ENCODE results near the gene CSTF2.

The CSTF2 gene

GRCh38 chrX:100868273-100868672 is 48.1 kb downstream of the CSTF2 start:
- no peak overlapping the region for H3K4me3 ChIP-seq (ENCODE audit: low read depth in 1 of 2, low read length in 2 of 2)
- ATAC-seq (ENCODE audit: insufficient read depth, low read depth) (no peak), DNase-seq (no peak)
- no peak overlapping the region for H3K9ac ChIP-seq (ENCODE audit: low read depth, low read length)
- no peaks in the 10 kb centered on the region for H3K9me3 ChIP-seq (ENCODE audit: insufficient read depth, low read length, severe bottlenecking)
- H4K20me1 ChIP-seq (ENCODE audit: insufficient read depth, low read length), result no peaks in the 10 kb centered on the region
- no peaks in the 10 kb centered on the region for H3K36me3 ChIP-seq (ENCODE audit: insufficient read depth, low read length)
- no peak overlapping the region for H2AFZ ChIP-seq (ENCODE audit: low read depth, low read length)
- TF ChIP-seq, protein P1, sequence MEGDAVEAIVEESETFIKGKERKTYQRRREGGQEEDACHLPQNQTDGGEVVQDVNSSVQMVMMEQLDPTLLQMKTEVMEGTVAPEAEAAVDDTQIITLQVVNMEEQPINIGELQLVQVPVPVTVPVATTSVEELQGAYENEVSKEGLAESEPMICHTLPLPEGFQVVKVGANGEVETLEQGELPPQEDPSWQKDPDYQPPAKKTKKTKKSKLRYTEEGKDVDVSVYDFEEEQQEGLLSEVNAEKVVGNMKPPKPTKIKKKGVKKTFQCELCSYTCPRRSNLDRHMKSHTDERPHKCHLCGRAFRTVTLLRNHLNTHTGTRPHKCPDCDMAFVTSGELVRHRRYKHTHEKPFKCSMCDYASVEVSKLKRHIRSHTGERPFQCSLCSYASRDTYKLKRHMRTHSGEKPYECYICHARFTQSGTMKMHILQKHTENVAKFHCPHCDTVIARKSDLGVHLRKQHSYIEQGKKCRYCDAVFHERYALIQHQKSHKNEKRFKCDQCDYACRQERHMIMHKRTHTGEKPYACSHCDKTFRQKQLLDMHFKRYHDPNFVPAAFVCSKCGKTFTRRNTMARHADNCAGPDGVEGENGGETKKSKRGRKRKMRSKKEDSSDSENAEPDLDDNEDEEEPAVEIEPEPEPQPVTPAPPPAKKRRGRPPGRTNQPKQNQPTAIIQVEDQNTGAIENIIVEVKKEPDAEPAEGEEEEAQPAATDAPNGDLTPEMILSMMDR (IDR thresholded peaks at IDR 0.05; ENCODE audit: borderline replicate concordance, extremely low read depth, low read length, poor library complexity, severe bottlenecking), result no peak
- TF ChIP-seq EZH2 (IDR thresholded peaks at IDR 0.05; ENCODE audit: borderline replicate concordance, low read depth, low read length, severe bottlenecking), result no peak
- no peaks in the 10 kb centered on the region for H3K79me2 ChIP-seq (ENCODE audit: insufficient read depth, low read length)
- H3K4me1 ChIP-seq (ENCODE audit: insufficient read depth, low read length), result no peaks in the 10 kb centered on the region
- H3K27ac ChIP-seq (ENCODE audit: low read length), result no peak overlapping the region
- H3K4me2 ChIP-seq (ENCODE audit: insufficient read depth, low read length), result no peak overlapping the region
- H3K27me3 ChIP-seq (ENCODE audit: insufficient read depth, low read length, poor library complexity), result no peaks in the 10 kb centered on the region

DNA sequence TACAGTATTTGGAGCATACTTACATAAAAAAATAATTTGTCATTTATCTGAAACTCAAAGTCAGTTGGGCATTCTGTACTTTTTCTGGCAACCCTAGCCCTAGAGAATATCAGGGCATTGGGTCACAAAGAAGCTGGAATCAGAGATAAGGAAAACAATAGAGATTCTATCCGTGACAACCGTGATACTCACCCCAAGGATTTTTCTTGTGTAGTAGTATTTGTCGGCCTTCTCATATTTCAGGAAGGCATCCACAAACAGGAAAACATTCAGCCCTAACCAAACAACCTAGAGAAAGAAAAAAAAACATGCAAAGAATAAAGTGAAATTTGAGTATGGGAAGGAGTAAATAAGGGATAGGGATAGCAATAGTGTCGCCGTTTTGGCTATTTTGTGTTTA is 50.3 kb downstream of the CSTF2 start:
- no peak overlapping the region for H2AFZ ChIP-seq (ENCODE audit: low read depth, low read length)
- no peak overlapping the region for H3K4me2 ChIP-seq (ENCODE audit: insufficient read depth, low read length)
- H4K20me1 ChIP-seq (ENCODE audit: insufficient read depth, low read length), result no peaks in the 10 kb centered on the region
- H3K27ac ChIP-seq (ENCODE audit: low read length), result no peak overlapping the region
- no peak for TF ChIP-seq EZH2 (IDR thresholded peaks at IDR 0.05; ENCODE audit: borderline replicate concordance, low read depth, low read length, severe bottlenecking)
- TF ChIP-seq, protein P1 (IDR thresholded peaks at IDR 0.05; ENCODE audit: borderline replicate concordance, extremely low read depth, low read length, poor library complexity, severe bottlenecking), result no peak
- H3K79me2 ChIP-seq (ENCODE audit: insufficient read depth, low read length), result no peaks in the 10 kb centered on the region
- H3K9ac ChIP-seq (ENCODE audit: low read depth, low read length), result no peak overlapping the region
- no peaks in the 10 kb centered on the region for H3K9me3 ChIP-seq (ENCODE audit: insufficient read depth, low read length, severe bottlenecking)
- DNase-seq (no peak), ATAC-seq (ENCODE audit: insufficient read depth, low read depth) (no peak)
- H3K4me3 ChIP-seq (ENCODE audit: low read depth in 1 of 2, low read length in 2 of 2), result no peak overlapping the region
- no peaks in the 10 kb centered on the region for H3K27me3 ChIP-seq (ENCODE audit: insufficient read depth, low read length, poor library complexity)
- no peaks in the 10 kb centered on the region for H3K36me3 ChIP-seq (ENCODE audit: insufficient read depth, low read length)
- no peaks in the 10 kb centered on the region for H3K4me1 ChIP-seq (ENCODE audit: insufficient read depth, low read length)

DNA sequence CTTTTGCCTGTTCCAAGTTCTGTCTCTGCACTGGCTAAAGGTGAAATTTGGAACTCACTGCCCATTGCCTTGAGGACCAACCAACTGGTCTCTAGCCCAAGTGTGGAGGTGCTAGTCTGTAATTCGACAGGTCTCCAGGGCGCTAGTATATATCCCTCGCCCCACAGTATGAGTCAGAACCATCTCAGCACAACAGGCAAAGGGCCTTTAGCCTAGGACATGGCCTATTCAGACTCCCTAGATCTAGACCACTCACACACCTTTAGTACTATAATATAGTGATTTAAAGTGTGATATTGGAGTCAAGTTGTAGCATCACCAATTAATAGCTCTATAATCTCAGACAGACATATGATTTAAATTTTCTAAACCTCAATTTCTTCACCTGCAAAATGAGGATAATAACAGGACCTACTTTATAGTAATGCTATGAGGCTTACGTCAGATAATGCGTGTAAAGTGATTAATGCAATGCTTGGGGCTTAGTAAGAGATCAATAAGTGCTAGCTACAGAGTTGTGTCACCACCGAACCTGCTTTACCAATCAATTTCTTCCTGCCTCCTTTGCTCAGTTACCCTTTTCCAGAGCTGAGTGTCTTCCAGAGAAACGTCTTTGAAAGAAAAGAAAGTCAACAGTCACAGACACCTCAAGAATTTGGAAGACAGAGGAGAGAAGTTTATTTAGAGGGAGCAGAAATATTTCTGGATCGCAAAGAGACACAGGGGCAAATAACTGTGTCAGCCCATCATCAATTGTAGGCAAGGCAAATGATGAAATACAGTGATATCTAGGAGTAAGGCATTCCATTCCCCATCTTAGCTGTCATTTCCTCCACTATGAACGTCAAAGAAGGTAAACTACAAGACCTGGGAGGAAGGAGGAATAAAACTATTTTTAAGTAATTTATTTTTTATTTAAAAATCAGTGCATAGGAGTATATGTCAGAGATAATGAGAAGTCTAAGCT is 51.7 kb downstream of the CSTF2 start:
- no peak for DNase-seq
- no peaks in the 10 kb centered on the region for H3K9me3 ChIP-seq (ENCODE audit: insufficient read depth, low read length, severe bottlenecking)
- H3K4me2 ChIP-seq (ENCODE audit: insufficient read depth, low read length), result no peak overlapping the region
- no peak overlapping the region for H2AFZ ChIP-seq (ENCODE audit: low read depth, low read length)
- H3K27me3 ChIP-seq (ENCODE audit: insufficient read depth, low read length, poor library complexity), result no peaks in the 10 kb centered on the region
- H3K36me3 ChIP-seq (ENCODE audit: insufficient read depth, low read length), result no peaks in the 10 kb centered on the region
- no peak overlapping the region for H3K27ac ChIP-seq (ENCODE audit: low read length)
- H3K79me2 ChIP-seq (ENCODE audit: insufficient read depth, low read length), result no peaks in the 10 kb centered on the region
- no peaks in the 10 kb centered on the region for H3K4me1 ChIP-seq (ENCODE audit: insufficient read depth, low read length)
- ATAC-seq (ENCODE audit: insufficient read depth, low read depth), result no peak
- H3K9ac ChIP-seq (ENCODE audit: low read depth, low read length), result no peak overlapping the region
- H3K4me3 ChIP-seq (ENCODE audit: low read depth in 1 of 2, low read length in 2 of 2), result no peak overlapping the region
- no peaks in the 10 kb centered on the region for H4K20me1 ChIP-seq (ENCODE audit: insufficient read depth, low read length)
- TF ChIP-seq, protein P1 (IDR thresholded peaks at IDR 0.05; ENCODE audit: borderline replicate concordance, extremely low read depth, low read length, poor library complexity, severe bottlenecking), result no peak
- TF ChIP-seq EZH2 (IDR thresholded peaks at IDR 0.05; ENCODE audit: borderline replicate concordance, low read depth, low read length, severe bottlenecking), result no peak

Measured in DND-41 (cell line).